Posterior cingulate gyrus (tissue), 11 donors: ENCODE measurements around the gene SKA2.
"Not testable (repeated sequence)": the region's sequence is repeated elsewhere in the genome, so short reads cannot be mapped to it uniquely, and the experiment has no call there.

Experiments used
- DNase-seq, 10 donors: peaks; one replicate each; pipeline versions ENCODE4 v3.0.0 to v3.0.0-alpha.2; 2020 to 2021; ENCODE audit warnings: mixed read lengths in 3 of 10
- intact Hi-C: fragments of 100-400 bp; cut with DNase I; formaldehyde crosslinking; loops from one replicate; pipeline ENCODE4 v1.15.1; 2023

SKA2 gene

GRCh38 chr17:59106463-59107305 is 48.3 kb downstream of the SKA2 start, which contains the start of gene TRIM37:
TSS of gene TRIM37 (minus strand) at chr17:59106880. CDS start at chr17:59106461, 419 bp downstream.
- peak; percentile 94 to 99 (median 96) for DNase-seq
- intact Hi-C loops: loop anchor here (2.0 to 10.0 kb wide), 3 partner anchors 48 to 589 kb away; partner anchors contain the start of genes PRR11, SKA2 and SMG8

DNA sequence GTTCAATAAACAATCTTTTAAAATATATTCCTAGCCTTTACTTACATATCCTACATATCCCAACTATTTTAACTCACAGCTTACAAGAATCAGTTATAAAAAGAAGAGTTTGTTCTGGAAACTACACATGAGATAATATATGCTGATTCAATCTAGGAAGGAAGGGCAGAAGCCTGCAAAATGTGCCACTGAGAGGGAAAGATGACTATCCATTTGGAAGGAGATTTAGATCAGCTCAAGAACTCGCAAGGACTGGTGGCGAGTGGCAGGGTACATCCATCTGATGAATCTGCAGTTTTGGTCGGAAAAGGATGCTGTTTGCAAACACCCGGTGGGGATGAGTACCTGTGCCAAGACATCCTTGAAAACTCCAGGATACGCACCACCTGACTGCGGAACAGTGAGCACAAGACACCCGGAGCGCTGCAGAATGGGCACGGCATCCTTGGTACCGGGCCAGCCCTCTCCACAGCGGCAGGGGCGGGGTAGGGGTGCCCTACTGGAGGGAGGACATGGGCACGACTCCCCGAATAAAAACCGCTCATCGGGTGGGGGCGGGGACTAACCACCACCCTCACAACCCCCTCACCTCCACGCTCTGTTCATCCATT is 49.0 kb downstream of the SKA2 start:
- DNase-seq: peak; percentile 55 to 94 (median 68)
- intact Hi-C loops: loop anchor here (2.0 to 10.0 kb wide), 3 partner anchors 49 to 589 kb away; partner anchors contain the start of genes PRR11, SKA2 and SMG8

- intact Hi-C loops: loop anchor here (10.0 kb wide), 1 partner anchor 114 kb away; the partner anchor contains the start of gene SMG8
- DNase-seq: no peak
Observed at GRCh38 chr17:59101178-59101577, 53.8 kb downstream of the SKA2 start.

GRCh38 chr17:59097876-59098275 is 57.1 kb downstream of the SKA2 start:
- no peak for DNase-seq
- intact Hi-C loops: no loop called here

GRCh38 chr17:59094861-59095530 is 60.0 kb downstream of the SKA2 start:
- DNase-seq: peak in 1 of 10 donors; percentile 32
- intact Hi-C loops: no loop called here

DNA sequence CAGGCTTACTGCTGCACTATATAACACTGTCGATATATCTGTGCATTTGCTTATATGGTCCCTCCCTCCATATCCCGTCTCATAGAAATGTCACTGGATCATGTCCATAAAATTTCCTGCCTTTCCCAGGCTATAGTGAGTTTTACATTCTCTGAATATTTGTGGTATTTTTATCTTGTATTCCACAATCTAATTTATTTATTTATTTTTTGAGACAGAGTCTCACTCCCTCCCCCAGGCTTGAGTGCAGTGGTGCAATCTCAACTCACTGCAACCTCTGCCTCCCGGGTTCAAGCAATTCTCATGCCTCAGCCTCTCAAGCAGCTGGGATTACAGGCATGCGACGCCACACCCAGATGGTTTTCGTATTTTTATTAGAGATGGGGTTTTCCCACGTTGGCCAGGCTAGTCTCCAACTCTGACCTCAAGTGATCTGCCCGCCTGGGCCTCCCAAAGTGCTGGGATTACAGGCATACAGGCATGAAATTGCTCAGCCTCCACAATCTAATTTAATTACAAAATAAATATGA is 61.2 kb downstream of the SKA2 start:
- intact Hi-C loops: no loop called here
- peak in 1 of 10 donors; percentile 19 for DNase-seq

DNA sequence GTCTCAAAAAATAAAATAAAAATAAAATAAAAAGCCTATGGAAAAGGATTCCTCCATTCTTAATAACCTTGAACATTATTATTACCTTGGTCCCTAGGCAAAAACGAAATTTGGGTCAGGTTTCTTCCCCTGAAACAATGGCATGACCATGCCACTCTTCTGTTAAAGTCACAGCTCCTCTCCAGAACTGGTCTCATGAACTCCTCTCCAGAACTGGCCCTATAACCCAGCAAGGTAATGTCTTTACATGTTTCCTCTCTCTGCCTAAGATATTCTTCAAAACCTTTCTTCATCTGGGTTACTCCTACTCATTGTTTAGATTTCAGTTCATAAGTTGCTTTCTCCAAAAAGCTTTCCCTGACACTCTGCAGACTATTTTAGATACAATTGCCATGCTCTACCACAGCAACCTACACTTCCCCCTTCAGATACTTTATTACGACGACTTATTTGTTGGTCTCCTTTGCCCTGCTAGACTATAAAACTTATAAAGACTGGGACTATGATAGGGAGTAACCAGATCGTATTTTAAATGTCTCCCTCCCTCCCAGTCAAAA is 61.8 kb downstream of the SKA2 start:
- no peak for DNase-seq
- intact Hi-C loops: no loop called here

GRCh38 chr17:59090593-59090992 is 64.4 kb downstream of the SKA2 start:
- intact Hi-C loops: not testable (repeated sequence)

DNA sequence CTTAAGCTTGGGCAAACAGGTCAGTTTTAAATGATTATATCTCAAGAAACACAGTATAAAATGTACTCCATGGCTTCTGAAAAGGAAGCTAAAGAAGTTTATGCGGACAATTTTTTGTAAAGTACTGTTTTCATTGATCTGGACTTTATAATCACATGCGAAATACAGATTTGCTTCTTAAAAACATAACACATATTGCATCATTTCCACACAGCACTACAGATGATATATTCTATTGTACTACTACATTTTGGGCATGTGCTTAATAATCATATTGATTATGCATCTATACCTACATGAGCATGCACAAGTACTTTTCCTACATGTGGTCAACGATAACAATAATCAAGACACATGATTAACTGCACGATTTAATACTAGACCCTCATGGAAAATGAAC is 70.8 kb downstream of the SKA2 start:
- intact Hi-C loops: no loop called here
- no peak for DNase-seq

More at GRCh38 chr17:59090593-59090992, 64.4 kb downstream of the SKA2 start:
- peak in 1 of 10 donors; percentile 25 for DNase-seq

DNA sequence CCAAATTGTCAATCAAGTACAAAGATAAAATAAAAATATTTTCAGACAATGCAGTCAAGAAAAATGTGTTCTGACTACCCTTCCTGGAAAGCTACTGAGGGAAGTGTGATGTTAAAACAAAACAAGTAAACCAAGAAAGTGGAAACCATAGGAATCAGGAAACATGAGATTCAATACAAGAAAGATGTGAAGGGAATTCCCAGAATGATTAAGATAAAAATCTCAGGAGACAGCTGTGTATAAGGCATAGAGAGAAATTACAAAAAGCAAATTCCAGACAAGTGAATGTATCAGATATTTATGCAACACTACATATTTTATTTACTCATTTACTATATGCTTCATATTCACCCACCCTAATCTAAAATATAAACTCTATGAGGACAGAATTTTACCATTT is 80.5 kb downstream of the SKA2 start:
- intact Hi-C loops: no loop called here
- no peak for DNase-seq

DNA sequence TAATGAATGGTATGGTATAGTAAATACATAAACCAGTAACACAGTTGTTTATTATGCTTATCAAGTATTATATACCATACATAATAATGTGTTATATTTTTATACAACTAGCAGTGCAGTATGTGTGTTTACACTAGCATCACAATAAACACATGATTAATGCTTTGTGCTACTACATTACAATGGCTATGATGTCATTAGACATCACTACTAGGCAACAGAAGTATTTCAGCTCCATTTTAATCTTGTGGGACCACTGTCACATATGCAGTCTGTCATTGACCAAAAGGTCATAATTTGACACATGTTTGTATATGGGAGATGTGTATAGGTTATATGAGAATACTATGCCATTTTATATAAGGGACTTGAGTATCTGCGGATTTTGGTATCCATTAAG is 81.0 kb downstream of the SKA2 start:
- intact Hi-C loops: no loop called here
- no peak for DNase-seq

- no peak for DNase-seq
- intact Hi-C loops: no loop called here
Observed at GRCh38 chr17:59069856-59070255, 85.1 kb downstream of the SKA2 start.

GRCh38 chr17:59067756-59068155 is 87.2 kb downstream of the SKA2 start:
- no peak for DNase-seq
- intact Hi-C loops: no loop called here

DNA sequence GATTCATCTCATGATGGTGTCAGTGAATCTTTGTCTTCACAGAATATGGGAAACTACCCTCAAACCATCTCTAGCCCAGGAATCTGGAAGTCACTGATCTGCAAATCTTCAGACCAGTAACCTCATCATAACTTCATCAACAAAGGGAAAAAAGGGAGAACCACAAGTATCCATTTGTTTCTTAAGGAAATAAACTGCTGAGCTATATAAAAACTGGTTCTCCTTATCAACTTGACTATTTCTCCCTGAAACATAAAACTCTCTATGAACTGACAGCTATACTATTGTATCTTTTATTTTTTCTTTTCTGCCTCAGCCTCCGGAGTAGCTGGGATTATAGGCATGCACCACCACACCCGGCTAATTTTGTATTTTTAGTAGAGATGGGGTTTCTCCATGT is 87.6 kb downstream of the SKA2 start:
- intact Hi-C loops: no loop called here
- no peak for DNase-seq

GRCh38 chr17:59062509-59062908 is 92.5 kb downstream of the SKA2 start:
- DNase-seq: no peak
- intact Hi-C loops: no loop called here
